DND-41 (cell line): ENCODE results near the gene ZNF165.

Experiments
- EZH2 ChIP-seq: IDR thresholded peaks from 3 replicates; pipeline ENCODE4 v1.6.1; 2012; ENCODE audit warnings: borderline replicate concordance, low read depth, mild to moderate bottlenecking, moderate library complexity, low read length, inconsistent platforms; ENCODE audit not compliant: severe bottlenecking
- TF ChIP-seq, protein P1 (sequence below): IDR thresholded peaks from 2 replicates; pipeline ENCODE4 v1.5.1; 2012; ENCODE audit warnings: borderline replicate concordance, low read length, moderate library complexity, mild to moderate bottlenecking; ENCODE audit not compliant: poor library complexity, severe bottlenecking; ENCODE audit errors: extremely low read depth

DNA sequence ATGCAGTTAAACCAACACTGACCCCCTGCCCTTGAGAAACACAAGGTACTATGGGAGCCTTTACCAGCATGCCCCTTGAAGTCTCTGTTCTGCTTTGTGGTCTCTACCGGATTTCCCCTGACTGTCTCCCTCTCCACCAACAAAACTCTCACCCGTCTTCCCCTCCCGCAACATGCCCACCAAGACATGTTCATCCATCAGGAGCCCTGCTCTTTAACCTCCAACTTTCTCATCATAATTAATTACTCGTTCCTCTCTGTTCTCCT, 1.1 kb downstream of the ZNF165 start:
- TF ChIP-seq, protein P1, sequence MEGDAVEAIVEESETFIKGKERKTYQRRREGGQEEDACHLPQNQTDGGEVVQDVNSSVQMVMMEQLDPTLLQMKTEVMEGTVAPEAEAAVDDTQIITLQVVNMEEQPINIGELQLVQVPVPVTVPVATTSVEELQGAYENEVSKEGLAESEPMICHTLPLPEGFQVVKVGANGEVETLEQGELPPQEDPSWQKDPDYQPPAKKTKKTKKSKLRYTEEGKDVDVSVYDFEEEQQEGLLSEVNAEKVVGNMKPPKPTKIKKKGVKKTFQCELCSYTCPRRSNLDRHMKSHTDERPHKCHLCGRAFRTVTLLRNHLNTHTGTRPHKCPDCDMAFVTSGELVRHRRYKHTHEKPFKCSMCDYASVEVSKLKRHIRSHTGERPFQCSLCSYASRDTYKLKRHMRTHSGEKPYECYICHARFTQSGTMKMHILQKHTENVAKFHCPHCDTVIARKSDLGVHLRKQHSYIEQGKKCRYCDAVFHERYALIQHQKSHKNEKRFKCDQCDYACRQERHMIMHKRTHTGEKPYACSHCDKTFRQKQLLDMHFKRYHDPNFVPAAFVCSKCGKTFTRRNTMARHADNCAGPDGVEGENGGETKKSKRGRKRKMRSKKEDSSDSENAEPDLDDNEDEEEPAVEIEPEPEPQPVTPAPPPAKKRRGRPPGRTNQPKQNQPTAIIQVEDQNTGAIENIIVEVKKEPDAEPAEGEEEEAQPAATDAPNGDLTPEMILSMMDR, result no peak
- TF ChIP-seq EZH2, result no peak
